Endothelial cell of umbilical vein (primary cell): ENCODE results near the gene HSDL2. TPM values are rescaled to one million over a fixed set of nuclear protein-coding genes. Genes with fewer than 3 reads are reported as not detected.

Experiments used
- BruUV-seq: library from RNA; stranded (reverse); fragments of 400-500 nt; replicated peaks from 2 replicates; lab custom pipeline; 2021; lab: Mats Ljungman, UMichigan
- CTCF ChIA-PET: fragments of 300-600, 350-600 bp; sonication (Branson Sonifier 250); formaldehyde crosslinking; loops from one replicate; lab custom pipeline; 2021; ENCODE audit warnings: antibody characterized with exemption, inconsistent platforms; lab: Charles Lee
- POLR2A ChIA-PET: fragments of 300-600, 350-600 bp; sonication (Branson Sonifier 250); formaldehyde crosslinking; loops from one replicate; lab custom pipeline; 2021; ENCODE audit warnings: antibody characterized with exemption, inconsistent platforms; lab: Charles Lee
- DNase-seq: peaks from one replicate; pipeline ENCODE4 v3.0.0-alpha.2; 2011; ENCODE audit warnings: low read depth, low spot score
- FAIRE-seq: peaks from 2 replicates; lab custom pipeline; 2011; peaks lifted over from hg19 to GRCh38; lab: Jason Lieb, UNC
- H2AFZ ChIP-seq: 2 replicates; pipeline ENCODE4 v1.6.0; 2012; ENCODE audit warnings: low read depth, low read length, control low read depth, inconsistent platforms
- H3K27ac ChIP-seq: 2 replicates; pipeline ENCODE4 v1.5.1; 2011; ENCODE audit warnings: low read depth, mild to moderate bottlenecking, control low read depth, low read length, moderate library complexity; ENCODE audit not compliant: insufficient read depth
- H3K27me3 ChIP-seq, 2 experiments: 2 replicates each; pipeline versions ENCODE4 v1.6.0 to v1.6.1; 2011; ENCODE audit warnings: low read length in 2 of 2, mixed read lengths in 1 of 2; ENCODE audit not compliant: control insufficient read depth in 2 of 2, insufficient read depth in 2 of 2
- H3K36me3 ChIP-seq, 2 experiments: 2 replicates in 1 of 2; 3 replicates in 1 of 2; pipeline ENCODE4 v1.5.1; 2011; ENCODE audit warnings: low read length in 2 of 2, mild to moderate bottlenecking in 1 of 2, moderate library complexity in 1 of 2; ENCODE audit not compliant: control insufficient read depth in 2 of 2, insufficient read depth in 2 of 2; ENCODE audit errors: extremely low read depth in 1 of 2
- H3K4me1 ChIP-seq: 3 replicates; pipeline ENCODE4 v1.5.1; 2011; ENCODE audit warnings: mild to moderate bottlenecking, low read length; ENCODE audit not compliant: control insufficient read depth, insufficient read depth; ENCODE audit errors: extremely low read depth
- H3K4me2 ChIP-seq: 2 replicates; pipeline ENCODE4 v1.6.1; 2011; ENCODE audit warnings: low read length, control low read depth, mixed read lengths; ENCODE audit not compliant: insufficient read depth
- H3K4me3 ChIP-seq, 3 experiments: fragments of 200-600 bp in 1 of 3; sonication (generic), shearing (Covaris generic) in 1 of 3; replicated peaks in 1 of 3; 2 replicates each; pipeline ENCODE4 v1.5.1; 2011 to 2016; ENCODE audit warnings: control low read depth in 3 of 3, low read length in 3 of 3, mild to moderate bottlenecking in 2 of 3, inconsistent platforms in 1 of 3, low read depth in 1 of 3, moderate library complexity in 1 of 3; ENCODE audit not compliant: insufficient read depth in 1 of 3
- H3K79me2 ChIP-seq: 2 replicates; pipeline ENCODE4 v1.6.0; 2012; ENCODE audit warnings: low read length, inconsistent platforms; ENCODE audit not compliant: control insufficient read depth, insufficient read depth
- H3K9ac ChIP-seq: replicated peaks from 2 replicates; pipeline ENCODE3; 2011; ENCODE audit warnings: low read length, control low read depth; ENCODE audit not compliant: insufficient read depth; ENCODE audit errors: extremely low read depth
- H3K9me1 ChIP-seq: replicated peaks from 3 replicates; pipeline ENCODE4 v1.6.0; 2011; ENCODE audit warnings: mild to moderate bottlenecking, low read length; ENCODE audit not compliant: control insufficient read depth, insufficient read depth; ENCODE audit errors: extremely low read depth
- H3K9me3 ChIP-seq: replicated peaks from 2 replicates; pipeline ENCODE4 v1.5.1; 2012; ENCODE audit warnings: low read length, inconsistent platforms; ENCODE audit not compliant: control insufficient read depth, insufficient read depth
- H4K20me1 ChIP-seq: replicated peaks from 2 replicates; pipeline ENCODE3; 2011; ENCODE audit warnings: mild to moderate bottlenecking, low read length; ENCODE audit not compliant: control insufficient read depth, insufficient read depth; ENCODE audit errors: extremely low read depth
- EZH2 ChIP-seq: IDR thresholded peaks from 2 replicates; pipeline ENCODE4 v1.6.1; 2012; ENCODE audit warnings: borderline replicate concordance, low read depth, mild to moderate bottlenecking, moderate library complexity, low read length, inconsistent platforms; ENCODE audit not compliant: severe bottlenecking
- FOS ChIP-seq: IDR thresholded peaks from 2 replicates; pipeline ENCODE4 v1.6.1; 2011; ENCODE audit warnings: mild to moderate bottlenecking, low read length, moderate library complexity, borderline replicate concordance; ENCODE audit not compliant: insufficient read depth
- GATA2 ChIP-seq: IDR thresholded peaks from 2 replicates; pipeline ENCODE4 v1.7.0; 2011; ENCODE audit warnings: low read depth, mild to moderate bottlenecking, moderate library complexity, mixed read lengths, low read length; ENCODE audit not compliant: insufficient read length, insufficient read depth
- JUN ChIP-seq: IDR thresholded peaks from 2 replicates; pipeline ENCODE4 v1.6.1; 2011; ENCODE audit warnings: borderline replicate concordance, low read depth; ENCODE audit not compliant: insufficient read length, insufficient read depth
- MYC ChIP-seq: IDR thresholded peaks from one replicate; pipeline ENCODE4 v1.6.1; 2011; ENCODE audit warnings: mild to moderate bottlenecking, low read depth, low read length
- POLR2A ChIP-seq: IDR thresholded peaks from 2 replicates; pipeline ENCODE4 v1.6.1; 2012; ENCODE audit warnings: low read depth, mild to moderate bottlenecking, control low read depth, low read length
- POLR2AphosphoS5 ChIP-seq: IDR thresholded peaks from 2 replicates; pipeline ENCODE4 v1.6.1; 2012; ENCODE audit warnings: low read depth, mild to moderate bottlenecking, control low read depth, low read length, moderate library complexity; ENCODE audit not compliant: insufficient read depth
- dilution Hi-C: fragments of 300-500 bp; cut with MboI; formaldehyde crosslinking; loops from one replicate; pipeline ENCODE4 v1.15.0; 2019; ENCODE audit warnings: low sequenced_read_pairs; ENCODE audit not compliant: extremely low pct_ligation_motif_present
- intact Hi-C: fragments of 100-400 bp; cut with micrococcal nuclease; formaldehyde crosslinking; loops from one replicate; pipeline ENCODE4 v1.10.0; 2022
- polyA plus RNA-seq, 4 experiments: library from polyadenylated mRNA; depleted of rRNA in 3 of 4; stranded (reverse) in 3 of 4; unstranded in 1 of 4; fragments of >200 nt; gene quantifications; 2 replicates each; pipeline versions ENCODE4 v1.2.1 to v1.2.3, GENCODE V29; 2011 to 2012; ENCODE audit warnings: missing spikeins in 1 of 4
- total RNA-seq: library from RNA; stranded (reverse); gene quantifications from 2 replicates; pipeline ENCODE4 v1.2.3, GENCODE V29; 2021
- TF ChIP-seq, protein P1 (sequence below): IDR thresholded peaks from 2 replicates; pipeline ENCODE4 v1.6.1; 2011; ENCODE audit not compliant: insufficient read depth, insufficient read length
- TF ChIP-seq, protein P2 (sequence below), 2 donors: IDR thresholded peaks; 1 replicate in 1 of 2; 2 replicates in 1 of 2; pipeline ENCODE4 v1.5.1; 2011; ENCODE audit warnings: low read length in 2 of 2, mild to moderate bottlenecking in 2 of 2, moderate library complexity in 2 of 2, control low read depth in 1 of 2, inconsistent platforms in 1 of 2, low read depth in 1 of 2; ENCODE audit not compliant: insufficient read depth in 1 of 2; ENCODE audit errors: extremely low read depth in 1 of 2

The HSDL2 gene
- total and polyA plus RNA-seq, 2 donors (not counting 3 experiments of a cell fraction or from before 2014, with no cell fraction given), result 5.6 to 22.1 TPM

DNA sequence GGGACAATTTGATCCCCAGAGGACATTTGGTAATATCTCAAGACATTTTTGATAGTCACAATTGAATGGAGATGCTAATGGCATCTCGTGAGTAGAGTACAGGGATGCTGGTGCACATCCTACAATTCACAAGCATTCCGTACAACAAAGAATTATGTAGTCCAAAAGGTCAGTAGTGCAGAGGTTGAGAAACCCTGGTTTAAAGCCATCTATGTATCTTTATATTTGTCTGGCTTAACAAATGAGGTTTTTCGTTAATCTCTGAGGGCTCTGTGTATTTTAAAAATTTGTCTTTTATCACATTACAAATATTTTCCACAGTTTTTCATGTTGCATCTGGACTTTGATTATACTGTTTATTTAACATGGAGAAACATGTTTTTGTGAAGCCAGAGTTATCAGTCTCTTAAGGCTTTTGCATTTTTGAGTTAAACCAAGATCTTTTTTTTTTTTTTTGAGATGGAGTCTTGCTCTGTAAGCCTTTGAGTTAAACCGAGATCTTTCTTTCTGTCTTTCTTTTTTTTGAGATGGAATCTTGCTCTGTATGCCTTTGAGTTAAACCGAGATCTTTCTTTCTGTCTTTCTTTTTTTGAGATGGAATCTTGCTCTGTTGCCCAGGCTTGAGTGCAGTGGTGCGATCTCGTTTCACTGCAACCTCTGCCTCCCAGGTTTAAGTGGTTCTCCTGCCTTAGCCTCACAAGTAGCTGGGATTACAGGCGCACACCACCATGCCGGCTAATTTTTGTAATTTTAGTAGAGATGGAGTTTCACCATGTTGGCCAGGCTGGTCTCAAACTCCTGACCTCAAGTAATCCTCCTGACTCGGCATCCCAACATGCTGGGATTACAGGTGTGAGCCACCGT is 2.8 kb downstream of the HSDL2 start:
- dilution Hi-C loops, result no loop called here
- CTCF ChIA-PET, result interaction anchor here (1.4 kb wide), 1 partner anchor 9 kb away, joined by 3 read pairs; no protein-coding TSS in a partner anchor

More for the DNA sequence above, 2.8 kb downstream of the HSDL2 start:
- DNase-seq, result no peak
- H2AFZ ChIP-seq, result no peak overlapping the region
- POLR2A ChIA-PET, result no interaction called here
- BruUV-seq, result no TSS peak
- intact Hi-C loops, result no loop called here
- H3K27ac ChIP-seq, result no peak overlapping the region
- H3K79me2 ChIP-seq, result peaks cover 20% of the 10 kb centered on the region
- no peaks in the 10 kb centered on the region for H3K36me3 ChIP-seq
- TF ChIP-seq, protein P1, sequence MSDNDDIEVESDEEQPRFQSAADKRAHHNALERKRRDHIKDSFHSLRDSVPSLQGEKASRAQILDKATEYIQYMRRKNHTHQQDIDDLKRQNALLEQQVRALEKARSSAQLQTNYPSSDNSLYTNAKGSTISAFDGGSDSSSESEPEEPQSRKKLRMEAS, result no peak
- TF ChIP-seq MYC (no peak), POLR2AphosphoS5 (no peak), POLR2A (no peak), EZH2 (no peak), JUN (no peak), GATA2 (no peak), FOS (no peak)
- TF ChIP-seq, protein P2, sequence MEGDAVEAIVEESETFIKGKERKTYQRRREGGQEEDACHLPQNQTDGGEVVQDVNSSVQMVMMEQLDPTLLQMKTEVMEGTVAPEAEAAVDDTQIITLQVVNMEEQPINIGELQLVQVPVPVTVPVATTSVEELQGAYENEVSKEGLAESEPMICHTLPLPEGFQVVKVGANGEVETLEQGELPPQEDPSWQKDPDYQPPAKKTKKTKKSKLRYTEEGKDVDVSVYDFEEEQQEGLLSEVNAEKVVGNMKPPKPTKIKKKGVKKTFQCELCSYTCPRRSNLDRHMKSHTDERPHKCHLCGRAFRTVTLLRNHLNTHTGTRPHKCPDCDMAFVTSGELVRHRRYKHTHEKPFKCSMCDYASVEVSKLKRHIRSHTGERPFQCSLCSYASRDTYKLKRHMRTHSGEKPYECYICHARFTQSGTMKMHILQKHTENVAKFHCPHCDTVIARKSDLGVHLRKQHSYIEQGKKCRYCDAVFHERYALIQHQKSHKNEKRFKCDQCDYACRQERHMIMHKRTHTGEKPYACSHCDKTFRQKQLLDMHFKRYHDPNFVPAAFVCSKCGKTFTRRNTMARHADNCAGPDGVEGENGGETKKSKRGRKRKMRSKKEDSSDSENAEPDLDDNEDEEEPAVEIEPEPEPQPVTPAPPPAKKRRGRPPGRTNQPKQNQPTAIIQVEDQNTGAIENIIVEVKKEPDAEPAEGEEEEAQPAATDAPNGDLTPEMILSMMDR (IDR thresholded peaks at IDR 0.05; ENCODE audit: extremely low read depth in 1 of 2, insufficient read depth in 1 of 2, low read depth in 1 of 2, low read length in 2 of 2), result no peak
- H3K9me3 ChIP-seq, result no peaks in the 10 kb centered on the region
- no peak overlapping the region for H3K9ac ChIP-seq
- peaks cover 13% of the 10 kb centered on the region for H3K4me1 ChIP-seq
- no peak overlapping the region for H3K4me3 ChIP-seq
- H4K20me1 ChIP-seq, result no peaks in the 10 kb centered on the region
- no peak overlapping the region for H3K4me2 ChIP-seq
- no peaks in the 10 kb centered on the region for H3K9me1 ChIP-seq
- FAIRE-seq, result no peak
- H3K27me3 ChIP-seq, result no peaks in the 10 kb centered on the region
